ENCODE measurements around the gene DNAJC6.

GRCh38 chr1:65316233-65316632 lies 6.9 kb downstream of the DNAJC6 start:
- TF ChIP-seq, protein P1, sequence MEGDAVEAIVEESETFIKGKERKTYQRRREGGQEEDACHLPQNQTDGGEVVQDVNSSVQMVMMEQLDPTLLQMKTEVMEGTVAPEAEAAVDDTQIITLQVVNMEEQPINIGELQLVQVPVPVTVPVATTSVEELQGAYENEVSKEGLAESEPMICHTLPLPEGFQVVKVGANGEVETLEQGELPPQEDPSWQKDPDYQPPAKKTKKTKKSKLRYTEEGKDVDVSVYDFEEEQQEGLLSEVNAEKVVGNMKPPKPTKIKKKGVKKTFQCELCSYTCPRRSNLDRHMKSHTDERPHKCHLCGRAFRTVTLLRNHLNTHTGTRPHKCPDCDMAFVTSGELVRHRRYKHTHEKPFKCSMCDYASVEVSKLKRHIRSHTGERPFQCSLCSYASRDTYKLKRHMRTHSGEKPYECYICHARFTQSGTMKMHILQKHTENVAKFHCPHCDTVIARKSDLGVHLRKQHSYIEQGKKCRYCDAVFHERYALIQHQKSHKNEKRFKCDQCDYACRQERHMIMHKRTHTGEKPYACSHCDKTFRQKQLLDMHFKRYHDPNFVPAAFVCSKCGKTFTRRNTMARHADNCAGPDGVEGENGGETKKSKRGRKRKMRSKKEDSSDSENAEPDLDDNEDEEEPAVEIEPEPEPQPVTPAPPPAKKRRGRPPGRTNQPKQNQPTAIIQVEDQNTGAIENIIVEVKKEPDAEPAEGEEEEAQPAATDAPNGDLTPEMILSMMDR (conservative IDR thresholded peaks at IDR 0.05), result no peak
- no peak for TF ChIP-seq EZH2 (IDR thresholded peaks at IDR 0.05; ENCODE audit: low read depth)
